ENCODE results near the gene CDCA3. TPM values are rescaled to one million over a fixed set of nuclear protein-coding genes. Genes with fewer than 3 reads are reported as not detected.

Gene CDCA3
- total RNA-seq, 1 experiment from 2014 or later = 107 TPM

- H3K36me3 ChIP-seq (ENCODE audit: insufficient read depth, low read length, poor library complexity, severe bottlenecking) = peaks cover 32% of the 10 kb centered on the region
- peak within 1 kb of the TSS; percentile 74 for H3K27ac ChIP-seq (ENCODE audit: low read depth, low read length, poor library complexity, severe bottlenecking)
- no TSS peak for BruUV-seq (replicated peaks)
- ChIA-PET POLR2A (ENCODE audit: low non-redundant PET) (interaction anchor here (0.5 to 0.7 kb wide), 3 partner anchors 184 to 235 kb away, joined by 3 to 10 read pairs (median 3); partner anchors contain the start of gene ZNF384), CTCF (interaction anchor here (0.6 to 2.3 kb wide), 10 partner anchors 9 to 119 kb away, joined by 3 to 13 read pairs (median 5); partner anchors contain the start of genes CDCA3, ENO2 and USP5)
- H3K4me3 ChIP-seq (ENCODE audit: low read depth, low read length, poor library complexity, severe bottlenecking) = peak within 1 kb of the TSS; percentile 75
- H3K4me1 ChIP-seq (ENCODE audit: insufficient read depth, low read length, poor library complexity, severe bottlenecking) = peaks cover 22% of the 10 kb centered on the region
- intact Hi-C loops (cut with micrococcal nuclease; ENCODE audit: unreplicated experiment) = loop anchor here (2.0 to 5.0 kb wide), 4 partner anchors 17 to 239 kb away; partner anchors contain the start of gene LRRC23
- no peak for TF ChIP-seq EZH2 (IDR thresholded peaks at IDR 0.05; ENCODE audit: borderline replicate concordance, low read depth, low read length, poor library complexity, severe bottlenecking)
- no peak for TF ChIP-seq CTCF (conservative IDR thresholded peaks at IDR 0.05; ENCODE audit: low read depth, low read length)
- peak; percentile 98 for DNase-seq (ENCODE audit: low spot score)
- H3K9me3 ChIP-seq (ENCODE audit: low read depth, low read length, poor library complexity, severe bottlenecking) = no peaks in the 10 kb centered on the region
- no peaks in the 10 kb centered on the region for H3K27me3 ChIP-seq (replicated peaks; ENCODE audit: insufficient read depth, low read depth, low read length, poor library complexity)
These were observed 22.3 kb upstream of the CDCA3 start, which contains the start of gene SPSB2 for GRCh38 chr12:6873094-6874014. Gene SPSB2 (minus strand): TSS chr12:6873303. CDS start chr12:6872901, 402 bp downstream.

DNA sequence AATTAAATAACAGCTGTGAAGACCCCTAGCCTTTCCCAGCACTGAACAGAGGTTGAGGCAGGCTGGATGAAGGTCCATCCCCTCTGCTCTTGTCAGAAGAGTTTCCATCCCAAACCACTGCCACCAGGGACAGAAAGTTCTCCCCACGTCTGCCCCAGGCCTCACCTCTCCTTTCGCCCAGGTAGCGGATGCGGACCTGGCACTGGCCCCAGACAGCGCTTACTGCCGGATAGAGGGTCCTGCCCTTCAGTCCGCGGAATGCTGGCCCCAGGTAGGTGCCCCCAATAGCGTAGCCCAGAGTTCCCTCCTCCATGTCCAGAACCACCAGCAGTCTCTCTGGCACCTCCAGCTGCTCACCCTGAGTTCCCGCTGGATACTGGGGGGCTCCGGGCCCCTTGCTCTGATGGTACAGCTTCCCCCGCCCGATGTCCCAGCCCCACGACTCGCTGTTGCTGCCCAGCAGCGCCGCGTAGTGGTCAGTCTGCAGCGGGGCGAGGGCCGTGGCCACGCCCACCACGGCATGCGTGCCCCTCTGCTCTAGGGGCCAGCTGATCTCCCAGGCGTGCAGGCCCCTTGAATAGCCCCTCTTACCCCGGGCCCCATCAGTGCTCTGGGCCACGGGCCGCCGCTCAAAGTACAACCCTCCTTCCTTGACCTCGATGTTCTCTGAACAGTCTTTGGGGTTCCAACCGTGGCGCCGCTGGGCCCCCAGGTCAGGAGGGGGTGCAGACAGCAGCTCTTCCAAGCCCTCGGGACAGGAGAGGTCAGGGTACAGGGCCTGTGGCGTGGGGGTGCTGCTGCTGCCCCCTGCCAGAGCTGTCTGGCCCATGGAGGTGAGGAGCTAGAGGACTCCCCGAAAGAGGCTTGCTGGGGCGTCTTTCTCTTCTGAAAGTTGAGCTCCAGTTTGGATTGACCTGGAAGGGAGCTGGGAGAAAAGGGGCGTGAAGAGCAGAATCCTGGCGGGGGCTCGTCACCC, 21.3 kb upstream of the CDCA3 start:
- Histone ChIP-seq H3K4me3 (ENCODE audit: low read depth, low read length, poor library complexity, severe bottlenecking) (peak overlapping the region; percentile 75), H3K36me3 (ENCODE audit: insufficient read depth, low read length, poor library complexity, severe bottlenecking) (peaks cover 34% of the 10 kb centered on the region), H3K27ac (ENCODE audit: low read depth, low read length, poor library complexity, severe bottlenecking) (peak overlapping the region; percentile 74), H3K9me3 (ENCODE audit: low read depth, low read length, poor library complexity, severe bottlenecking) (no peaks in the 10 kb centered on the region), H3K4me1 (ENCODE audit: insufficient read depth, low read length, poor library complexity, severe bottlenecking) (peaks cover 23% of the 10 kb centered on the region), H3K27me3 (replicated peaks; ENCODE audit: insufficient read depth, low read depth, low read length, poor library complexity) (no peaks in the 10 kb centered on the region)
- intact Hi-C loops (cut with micrococcal nuclease; ENCODE audit: unreplicated experiment) = loop anchor here (2.0 to 5.0 kb wide), 4 partner anchors 18 to 240 kb away; partner anchors contain the start of gene LRRC23
- peak; percentile 97 for TF ChIP-seq CTCF (conservative IDR thresholded peaks at IDR 0.05; ENCODE audit: low read depth, low read length)
- no peak for TF ChIP-seq EZH2 (IDR thresholded peaks at IDR 0.05; ENCODE audit: borderline replicate concordance, low read depth, low read length, poor library complexity, severe bottlenecking)
- BruUV-seq (replicated peaks) = TSS peak; percentile 66
- POLR2A ChIA-PET (ENCODE audit: low non-redundant PET) = interaction anchor here (0.5 to 0.7 kb wide), 4 partner anchors 19 to 236 kb away, joined by 3 to 10 read pairs (median 3); partner anchors contain the start of gene ZNF384
- DNase-seq (ENCODE audit: low spot score) = peak; percentile 90
- CTCF ChIA-PET = interaction anchor here (0.6 to 2.3 kb wide), 12 partner anchors 10 to 118 kb away, joined by 3 to 13 read pairs (median 4); partner anchors contain the start of genes CDCA3, ENO2 and USP5
